ENCODE measurements around the gene KLF2. TPM values are rescaled to one million over a fixed set of nuclear protein-coding genes. Genes with fewer than 3 reads are reported as not detected.

The KLF2 gene
- total RNA-seq, 1 experiment from 2014 or later = 0.77 TPM

- H3K4me1 ChIP-seq = no peaks in the 10 kb centered on the region
- ChIA-PET POLR2A (no interaction called here), CTCF (interaction anchor here (1.5 kb wide), 1 partner anchor 11 kb away, joined by 6 read pairs; no protein-coding TSS in a partner anchor)
- BruUV-seq (replicated peaks) = no TSS peak
- Mint-ChIP-seq H3K4me3 (ENCODE audit: unreplicated experiment) (no peak overlapping the region), H3K9me3 (ENCODE audit: unreplicated experiment) (no peaks in the 10 kb centered on the region), H3K27ac (ENCODE audit: unreplicated experiment) (no peak overlapping the region), H3K36me3 (ENCODE audit: insufficient read depth, unreplicated experiment) (peaks cover 29% of the 10 kb centered on the region), H3K4me1 (ENCODE audit: low read depth, unreplicated experiment) (no peaks in the 10 kb centered on the region), H3K27me3 (ENCODE audit: insufficient read depth, unreplicated experiment) (no peaks in the 10 kb centered on the region)
- TF ChIP-seq CTCF (IDR thresholded peaks at IDR 0.05; ENCODE audit: insufficient read depth in 1 of 2, low read depth in 1 of 2, low read length in 1 of 2, severe bottlenecking in 1 of 2, unreplicated experiment in 1 of 2) = no peak
- no peak overlapping the region for H3K4me3 ChIP-seq (ENCODE audit: low read depth, low read length)
- peaks cover 9% of the 10 kb centered on the region for H3K36me3 ChIP-seq (ENCODE audit: control insufficient read depth, insufficient read depth, low read length)
- intact Hi-C loops (cut with micrococcal nuclease; ENCODE audit: unreplicated experiment) = no loop called here
- no peaks in the 10 kb centered on the region for H3K27me3 ChIP-seq (replicated peaks; ENCODE audit: control insufficient read depth, insufficient read depth, low read length)
- DNase-seq = no peak
- no peaks in the 10 kb centered on the region for H3K9me3 ChIP-seq
These were observed 51.2 kb downstream of the KLF2 start for GRCh38 chr19:16375936-16376185.

- no peaks in the 10 kb centered on the region for H3K27me3 Mint-ChIP-seq (ENCODE audit: insufficient read depth, unreplicated experiment)
- intact Hi-C loops (cut with micrococcal nuclease; ENCODE audit: unreplicated experiment) = no loop called here
- no peak overlapping the region for H3K4me3 Mint-ChIP-seq (ENCODE audit: unreplicated experiment)
- no peak overlapping the region for H3K4me3 ChIP-seq (ENCODE audit: low read depth, low read length)
- TF ChIP-seq CTCF (IDR thresholded peaks at IDR 0.05; ENCODE audit: insufficient read depth in 1 of 2, low read depth in 1 of 2, low read length in 1 of 2, severe bottlenecking in 1 of 2, unreplicated experiment in 1 of 2) = no peak
- H3K4me1 Mint-ChIP-seq (ENCODE audit: low read depth, unreplicated experiment) = no peaks in the 10 kb centered on the region
- peaks cover 9% of the 10 kb centered on the region for H3K36me3 ChIP-seq (ENCODE audit: control insufficient read depth, insufficient read depth, low read length)
- H3K4me1 ChIP-seq = no peaks in the 10 kb centered on the region
- no peaks in the 10 kb centered on the region for H3K9me3 ChIP-seq
- BruUV-seq (replicated peaks) = no TSS peak
- no peak overlapping the region for H3K27ac Mint-ChIP-seq (ENCODE audit: unreplicated experiment)
- ChIA-PET POLR2A (no interaction called here), CTCF (interaction anchor here (1.0 to 1.5 kb wide), 4 partner anchors 10 to 191 kb away, joined by 3 to 6 read pairs (median 5); partner anchors contain the start of gene FAM32A)
- DNase-seq = no peak
- peaks cover 28% of the 10 kb centered on the region for H3K36me3 Mint-ChIP-seq (ENCODE audit: insufficient read depth, unreplicated experiment)
- H3K9me3 Mint-ChIP-seq (ENCODE audit: unreplicated experiment) = no peaks in the 10 kb centered on the region
- no peaks in the 10 kb centered on the region for H3K27me3 ChIP-seq (replicated peaks; ENCODE audit: control insufficient read depth, insufficient read depth, low read length)
These were observed 51.6 kb downstream of the KLF2 start for GRCh38 chr19:16376241-16376640.

GRCh38 chr19:16376649-16377048 is 52.0 kb downstream of the KLF2 start:
- H3K4me3 ChIP-seq (ENCODE audit: low read depth, low read length) = no peak overlapping the region
- intact Hi-C loops (cut with micrococcal nuclease; ENCODE audit: unreplicated experiment) = no loop called here
- Mint-ChIP-seq H3K9me3 (ENCODE audit: unreplicated experiment) (no peaks in the 10 kb centered on the region), H3K4me3 (ENCODE audit: unreplicated experiment) (no peak overlapping the region), H3K27me3 (ENCODE audit: insufficient read depth, unreplicated experiment) (no peaks in the 10 kb centered on the region), H3K4me1 (ENCODE audit: low read depth, unreplicated experiment) (no peaks in the 10 kb centered on the region), H3K27ac (ENCODE audit: unreplicated experiment) (no peak overlapping the region), H3K36me3 (ENCODE audit: insufficient read depth, unreplicated experiment) (peaks cover 28% of the 10 kb centered on the region)
- no peaks in the 10 kb centered on the region for H3K9me3 ChIP-seq
- ChIA-PET POLR2A (no interaction called here), CTCF (interaction anchor here (0.5 to 1.5 kb wide), 5 partner anchors 10 to 225 kb away, joined by 3 to 6 read pairs (median 4); partner anchors contain the start of gene FAM32A)
- TF ChIP-seq CTCF (IDR thresholded peaks at IDR 0.05; ENCODE audit: insufficient read depth in 1 of 2, low read depth in 1 of 2, low read length in 1 of 2, severe bottlenecking in 1 of 2, unreplicated experiment in 1 of 2) = peak; percentile 58 to 62
- peaks cover 9% of the 10 kb centered on the region for H3K36me3 ChIP-seq (ENCODE audit: control insufficient read depth, insufficient read depth, low read length)
- no TSS peak for BruUV-seq (replicated peaks)
- no peaks in the 10 kb centered on the region for H3K27me3 ChIP-seq (replicated peaks; ENCODE audit: control insufficient read depth, insufficient read depth, low read length)
- peak in 1 of 2 experiments; percentile 40 for DNase-seq
- H3K4me1 ChIP-seq = no peaks in the 10 kb centered on the region
